Heart left ventricle (tissue), 16 donors: Measurements from ENCODE around the gene KCNIP3. TPM values are rescaled to one million over a fixed set of nuclear protein-coding genes. Genes with fewer than 3 reads are reported as not detected.
"Not testable (repeated sequence)": the region's sequence is repeated elsewhere in the genome, so short reads cannot be mapped to it uniquely, and the experiment has no call there.

Experiments
- ATAC-seq, 4 donors: fragments of 200-7000 bp; cut with Tn5 transposase; one replicate each; pipeline ENCODE4 v1.9.1; 2020 to 2022; ENCODE audit warnings: moderate library complexity in 4 of 4, mild to moderate bottlenecking in 3 of 4, moderate number of reproducible peaks in 1 of 4
- DNase-seq, 5 donors: peaks; one replicate each; pipeline ENCODE4 v3.0.0-alpha.2; 2020
- H3K27ac ChIP-seq, 12 donors: fragments of 200-600 bp; sonication (generic) in 4 of 12; one replicate each; pipeline versions ENCODE4 v1.5.0 to v1.8.0; 2016 to 2022; ENCODE audit warnings: mild to moderate bottlenecking in 2 of 12
- H3K27me3 ChIP-seq, 9 donors: fragments of 200-600 bp; sonication (generic) in 2 of 9; one replicate each; pipeline versions ENCODE4 v1.5.1 to v1.8.0; 2016 to 2022; ENCODE audit warnings: mild to moderate bottlenecking in 3 of 9
- H3K36me3 ChIP-seq, 9 donors: fragments of 200-600 bp; sonication (generic) in 2 of 9; one replicate each; pipeline versions ENCODE4 v1.5.0 to v1.8.0; 2018 to 2022; ENCODE audit warnings: mild to moderate bottlenecking in 2 of 9
- H3K4me1 ChIP-seq, 12 donors: fragments of 200-600 bp; sonication (generic) in 4 of 12; one replicate each; pipeline versions ENCODE4 v1.5.0 to v1.8.0; 2016 to 2022; ENCODE audit warnings: mild to moderate bottlenecking in 3 of 12
- H3K4me3 ChIP-seq, 12 donors: fragments of 200-600 bp; sonication (generic) in 4 of 12; one replicate each; pipeline versions ENCODE4 v1.5.0 to v1.8.0; 2017 to 2022; ENCODE audit warnings: mild to moderate bottlenecking in 9 of 12, moderate library complexity in 4 of 12
- H3K9me3 ChIP-seq, 12 donors: fragments of 200-600 bp; sonication (generic) in 4 of 12; one replicate each; pipeline versions ENCODE4 v1.5.0 to v1.8.0; 2016 to 2022; ENCODE audit warnings: mild to moderate bottlenecking in 1 of 12
- CTCF ChIP-seq, 12 donors: fragments of 200-600 bp; sonication (generic) in 4 of 12; IDR thresholded peaks; one replicate each; pipeline versions ENCODE4 v1.5.0 to v1.8.0; 2018 to 2022; ENCODE audit warnings: antibody characterized with exemption in 12 of 12, mild to moderate bottlenecking in 5 of 12
- WGBS, 4 donors: extraction: QIAGEN DNeasy Blood & Tissue Kit in 2 of 4; methylation state at CpG; one replicate each; pipeline versions ENCODE4 v1.1.5 to v1.1.7; 2013 to 2018; 5-methylcytosine and 5-hydroxymethylcytosine counted together
- intact Hi-C, 10 donors: fragments of 100-400 bp; cut with DNase I; formaldehyde crosslinking; loops; one replicate each; pipeline versions ENCODE4 v1.11.1 to v1.14.2; 2022
- polyA plus RNA-seq, 2 donors: library from polyadenylated mRNA; stranded (reverse); fragments of 200-250 nt; gene quantifications; one replicate each; pipeline ENCODE4 v1.2.3, GENCODE V29; 2013
- total RNA-seq, 9 donors: library from RNA; depleted of rRNA in 2 of 9; stranded (reverse); fragments of >200 nt in 2 of 9; fragmentation: NEBNext Ultra II Directional in 3 of 9; extraction: Animal tissue kit (Norgen Biotek cat#: 25700) in 3 of 9; gene quantifications; one replicate each; pipeline versions ENCODE4 v1.1.0 to v1.2.4, GENCODE V29; 2016 to 2023
- donor health status: ischemic (EF 13 %, LVEDD 7.1; RV severe dilation, severe dysfunction).
- donor health status: healthy with polysubstance abuse.
- donor health status: DM: no; HTN: yes; CAD: no.
- donor health status: DM: no; HTN: no; CAD: no.
- donor health status: ischemic (EF 25% LVEDD 6.9; RV normal size, moderate dysfunction).
- donor health status: ischemic (EF 25% LVEDD 5.7; RV mildly dilated, moderate dysfunction).
- donor health status: healthy.
- donor health status: DM: yes; HTN: yes; CAD: no.
- donor health status: ischemic (EF 35%, LVEDD 5.7; RV mildly dilated, moderate dysfunction).
- donor health status: nonischemic (EF 11% LVEDD 7.7; RV severe dilation, severe dysfunction).
- donor health status: DM: yes; HTN: yes; CAD: no.
- donor health status: PGD.
- donor health status: ischemic (EF 29% LVEDD 5.4; RV normal size, mild dysfunction).
- donor health status: nonischemic (EF 23%, LVEDD 6.1; RV moderate dilation, normal function).

KCNIP3 gene
- total and polyA plus RNA-seq, 11 donors, result 2.7 to 8.3 (median 4.0) TPM

- ATAC-seq, result peak; percentile 33 to 76 (median 54)
- not testable (repeated sequence) for H3K27me3 ChIP-seq, DNase-seq, H3K9me3 ChIP-seq
- Histone ChIP-seq H3K36me3 (peaks cover 0 to 13% (median 5%) of the 10 kb centered on the region in 9 donors), H3K4me1 (peaks cover 0 to 24% (median 14%) of the 10 kb centered on the region in 12 donors), H3K4me3 (peak overlapping the region; percentile 73 to 98 (median 92)), H3K27ac (peak overlapping the region in 11 of 12 donors; percentile 65 to 89 (median 85))
- intact Hi-C loops, result loop anchor here in 6 of 10 donors (2.0 to 5.0 kb wide), 5 partner anchors 56 to 324 kb away; partner anchors contain the start of gene ZNF2 (in 2 of the 6)
- peak in 11 of 12 donors; percentile 15 to 56 (median 42) for TF ChIP-seq CTCF (IDR thresholded peaks at IDR 0.05)
- WGBS, 4 donors, result 0 to 4% (median 4%) methylated on average over 3 to 5 of the region's 5 CpGs
Measured at GRCh38 chr2:95403204-95403721, 106.1 kb downstream of the KCNIP3 start.

GRCh38 chr2:95403824-95404223 is 106.7 kb downstream of the KCNIP3 start:
- Histone ChIP-seq H3K36me3 (peaks cover 0 to 18% (median 5%) of the 10 kb centered on the region in 9 donors), H3K4me3 (peak overlapping the region in 6 of 12 donors; percentile 89 to 98 (median 94)), H3K4me1 (peaks cover 0 to 24% (median 14%) of the 10 kb centered on the region in 12 donors)
- not testable (repeated sequence) for H3K27me3 ChIP-seq, DNase-seq, ATAC-seq, H3K9me3 ChIP-seq, H3K27ac ChIP-seq
- 86 to 93% (median 90%) methylated on average over 5 of the region's 5 CpGs for WGBS, 4 donors
- intact Hi-C loops, result loop anchor here in 6 of 10 donors (2.0 to 5.0 kb wide), 5 partner anchors 57 to 323 kb away; partner anchors contain the start of gene ZNF2 (in 2 of the 6)

- H3K4me3 ChIP-seq, H3K27ac ChIP-seq, DNase-seq, ATAC-seq, H3K9me3 ChIP-seq, H3K27me3 ChIP-seq: not testable (repeated sequence)
- 66 to 79% (median 71%) methylated on average over 3 of the region's 3 CpGs for WGBS, 4 donors
- Histone ChIP-seq H3K4me1 (peaks cover 0 to 24% (median 14%) of the 10 kb centered on the region in 12 donors), H3K36me3 (peaks cover 0 to 20% (median 5%) of the 10 kb centered on the region in 9 donors)
- intact Hi-C loops, result loop anchor here in 4 of 10 donors (5.0 kb wide), 3 partner anchors 57 to 323 kb away; partner anchors contain the start of gene ZNF2 (in 1 of the 4)
Measured at GRCh38 chr2:95404676-95405075, 107.5 kb downstream of the KCNIP3 start.

GRCh38 chr2:95411239-95411638 is 114.1 kb downstream of the KCNIP3 start:
- not testable (repeated sequence) for H3K27me3 ChIP-seq, H3K27ac ChIP-seq, DNase-seq, H3K9me3 ChIP-seq, ATAC-seq, H3K4me3 ChIP-seq, H3K4me1 ChIP-seq
- intact Hi-C loops, result loop anchor here in 6 of 10 donors (2.0 to 5.0 kb wide), 3 partner anchors 316 to 321 kb away; no protein-coding TSS in a partner anchor
- peaks cover 0 to 27% (median 14%) of the 10 kb centered on the region in 9 donors for H3K36me3 ChIP-seq
- WGBS, 4 donors, result 90 to 94% (median 91%) methylated on average over 3 to 5 of the region's 5 CpGs

GRCh38 chr2:95414015-95414594 is 117.0 kb downstream of the KCNIP3 start:
- not testable (repeated sequence) for H3K36me3 ChIP-seq, H3K27me3 ChIP-seq, H3K4me1 ChIP-seq, H3K4me3 ChIP-seq, H3K27ac ChIP-seq, H3K9me3 ChIP-seq
- TF ChIP-seq CTCF (IDR thresholded peaks at IDR 0.05), result peak; percentile 71 to 88 (median 80)
- intact Hi-C loops, result loop anchor here in 5 of 10 donors (5.0 kb wide), 2 partner anchors 313 to 318 kb away; no protein-coding TSS in a partner anchor
- DNase-seq, result peak; percentile 76 to 88 (median 81)
- peak; percentile 90 to 96 (median 92) for ATAC-seq
- WGBS, 4 donors, result 42 to 57% (median 52%) methylated on average over 7 to 9 of the region's 9 CpGs

GRCh38 chr2:95415138-95415537 is 118.0 kb downstream of the KCNIP3 start:
- H3K36me3 ChIP-seq, DNase-seq, intact Hi-C loops, ATAC-seq, H3K27ac ChIP-seq, H3K4me3 ChIP-seq, H3K4me1 ChIP-seq, H3K9me3 ChIP-seq, H3K27me3 ChIP-seq: not testable (repeated sequence)
- 71 to 87% (median 79%) methylated on average over 3 of the region's 3 CpGs for WGBS, 4 donors

- H3K4me1 ChIP-seq, H3K36me3 ChIP-seq, H3K4me3 ChIP-seq, DNase-seq, ATAC-seq, intact Hi-C loops, H3K27ac ChIP-seq, H3K9me3 ChIP-seq, H3K27me3 ChIP-seq: not testable (repeated sequence)
- 91 to 92% (median 91%) methylated on average over 10 to 16 of the region's 16 CpGs for WGBS, 4 donors
Measured at GRCh38 chr2:95415561-95415960, 118.4 kb downstream of the KCNIP3 start.

- intact Hi-C loops, H3K9me3 ChIP-seq, DNase-seq, H3K27me3 ChIP-seq, H3K36me3 ChIP-seq, H3K27ac ChIP-seq, H3K4me1 ChIP-seq, H3K4me3 ChIP-seq: not testable (repeated sequence)
- WGBS, 4 donors, result 25 to 80% (median 40%) methylated on average over 1 to 15 of the region's 30 CpGs; no CpG with 5 or more reads in 1 of the 4 donors
- peak in 1 of 4 donors; percentile 10 for ATAC-seq
Measured at GRCh38 chr2:95427196-95427867, 130.2 kb downstream of the KCNIP3 start.
